ENCODE data around the gene SLC30A2. TPM values are rescaled to one million over a fixed set of nuclear protein-coding genes. Genes with fewer than 3 reads are reported as not detected.

SLC30A2 gene
- total RNA-seq, 2 experiments from 2014 or later = not detected

DNA sequence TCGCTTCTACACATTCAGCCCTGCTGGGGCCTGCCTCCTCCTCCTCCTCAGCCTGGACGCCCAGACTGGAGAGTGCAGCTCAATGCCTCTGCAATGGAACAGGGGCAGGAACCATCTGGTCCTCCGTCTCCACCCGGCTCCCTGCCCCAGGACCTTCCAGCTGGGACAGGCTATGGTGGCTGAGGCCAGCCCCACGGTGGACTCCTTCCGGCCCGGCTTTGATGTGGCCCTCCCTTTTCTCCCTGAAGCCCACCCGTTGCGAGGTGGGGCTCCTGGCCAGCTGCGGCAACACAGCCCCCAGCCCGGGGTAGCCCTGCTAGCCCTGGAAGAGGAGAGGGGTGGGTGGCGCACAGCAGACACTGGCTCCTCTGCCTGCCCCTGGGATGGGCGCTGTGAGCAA, 22.9 kb downstream of the SLC30A2 start:
- Mint-ChIP-seq H3K4me3 (no peak overlapping the region), H3K27me3 (peaks cover 10% of the 10 kb centered on the region), H3K27ac (no peak overlapping the region), H3K9me3 (no peaks in the 10 kb centered on the region), H3K4me1 (peaks cover 7% of the 10 kb centered on the region), H3K36me3 (ENCODE audit: low read depth) (no peaks in the 10 kb centered on the region)
- POLR2A ChIA-PET = no interaction called here
- no peak for DNase-seq
- CTCF ChIA-PET = no interaction called here

DNA sequence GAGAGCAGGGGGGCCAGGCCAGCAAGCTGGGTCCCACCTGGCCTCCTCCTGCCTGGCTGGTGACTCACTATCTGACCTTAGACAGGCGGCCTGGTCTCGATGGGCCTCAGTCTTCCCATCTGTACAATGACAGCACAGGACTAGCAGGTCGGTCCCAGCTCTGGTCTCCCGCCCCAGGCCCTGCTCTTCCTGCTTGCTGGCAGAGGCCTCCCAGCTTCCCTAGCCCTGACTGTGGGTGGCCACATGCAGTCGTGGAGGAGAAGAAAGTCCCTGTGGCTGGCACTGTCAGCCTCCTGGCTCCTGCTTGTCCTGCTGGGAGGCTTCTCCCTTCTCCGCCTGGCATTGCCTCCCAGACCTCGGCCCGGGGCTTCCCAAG, 23.5 kb downstream of the SLC30A2 start:
- Mint-ChIP-seq H3K36me3 (ENCODE audit: low read depth) (no peaks in the 10 kb centered on the region), H3K27ac (no peak overlapping the region), H3K9me3 (no peaks in the 10 kb centered on the region), H3K27me3 (peaks cover 10% of the 10 kb centered on the region), H3K4me3 (no peak overlapping the region), H3K4me1 (peaks cover 7% of the 10 kb centered on the region)
- DNase-seq = no peak
- ChIA-PET POLR2A (no interaction called here), CTCF (interaction anchor here (0.5 kb wide), 1 partner anchor 79 kb away, joined by 5 read pairs; no protein-coding TSS in a partner anchor)

GRCh38 chr1:26021647-26022403, 24.1 kb downstream of the SLC30A2 start, which contains the start of gene EXTL1:
TSS of gene EXTL1 (plus strand) at chr1:26021775. CDS start at chr1:26022647, 872 bp downstream.
- ChIA-PET CTCF (interaction anchor here (0.5 kb wide), 1 partner anchor 79 kb away, joined by 5 read pairs; no protein-coding TSS in a partner anchor), POLR2A (no interaction called here)
- no peaks in the 10 kb centered on the region for H3K9me3 Mint-ChIP-seq
- DNase-seq = no peak
- H3K36me3 Mint-ChIP-seq (ENCODE audit: low read depth) = no peaks in the 10 kb centered on the region
- H3K4me1 Mint-ChIP-seq = peaks cover 7% of the 10 kb centered on the region
- no peak within 1 kb of the TSS for H3K27ac Mint-ChIP-seq
- H3K27me3 Mint-ChIP-seq = peaks cover 10% of the 10 kb centered on the region
- no peak within 1 kb of the TSS for H3K4me3 Mint-ChIP-seq

- H3K9me3 Mint-ChIP-seq = no peaks in the 10 kb centered on the region
- ChIA-PET CTCF (no interaction called here), POLR2A (no interaction called here)
- peaks cover 7% of the 10 kb centered on the region for H3K4me1 Mint-ChIP-seq
- DNase-seq = no peak
- no peaks in the 10 kb centered on the region for H3K36me3 Mint-ChIP-seq (ENCODE audit: low read depth)
- H3K27ac Mint-ChIP-seq = no peak overlapping the region
- no peak overlapping the region for H3K4me3 Mint-ChIP-seq
- H3K27me3 Mint-ChIP-seq = peaks cover 10% of the 10 kb centered on the region
Observed at GRCh38 chr1:26020941-26021646, 24.8 kb downstream of the SLC30A2 start.

DNA sequence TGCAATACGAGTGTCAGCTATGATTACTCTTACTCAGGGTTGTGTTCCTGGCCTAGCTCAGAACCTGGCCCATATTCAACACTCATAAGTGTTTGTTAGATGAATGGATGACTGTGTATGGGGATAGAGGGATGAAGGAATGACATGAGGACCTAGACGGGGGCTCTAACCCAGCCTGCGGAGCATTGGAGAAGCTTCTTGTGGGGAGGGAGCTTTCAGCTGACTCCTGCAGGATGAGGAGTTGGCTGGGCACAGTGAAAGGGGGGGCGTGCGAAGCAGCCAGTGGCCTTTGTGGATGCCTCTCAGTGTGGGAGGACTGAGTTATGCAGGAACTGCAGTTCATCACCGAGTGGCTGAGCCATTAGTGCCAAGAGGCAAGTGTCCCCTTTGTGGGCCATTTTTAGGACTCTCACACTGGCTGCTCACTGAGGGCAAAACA, 25.6 kb downstream of the SLC30A2 start:
- ChIA-PET POLR2A (no interaction called here), CTCF (interaction anchor here (0.5 to 0.9 kb wide), 2 partner anchors 126 to 1593 kb away, joined by 3 read pairs; no protein-coding TSS in a partner anchor)
- Mint-ChIP-seq H3K27ac (no peak overlapping the region), H3K9me3 (no peaks in the 10 kb centered on the region), H3K4me3 (no peak overlapping the region), H3K4me1 (peaks cover 7% of the 10 kb centered on the region), H3K36me3 (ENCODE audit: low read depth) (no peaks in the 10 kb centered on the region), H3K27me3 (peaks cover 10% of the 10 kb centered on the region)
- DNase-seq = no peak

- H3K4me1 Mint-ChIP-seq = peaks cover 7% of the 10 kb centered on the region
- CTCF ChIA-PET = interaction anchor here (0.5 to 0.9 kb wide), 2 partner anchors 125 to 1593 kb away, joined by 3 read pairs; no protein-coding TSS in a partner anchor
Observed at GRCh38 chr1:26019641-26020315, 26.1 kb downstream of the SLC30A2 start.

GRCh38 chr1:26017606-26018005, 28.3 kb downstream of the SLC30A2 start:
- CTCF ChIA-PET = interaction anchor here (0.6 kb wide), 1 partner anchor 9 kb away, joined by 5 read pairs; no protein-coding TSS in a partner anchor
- no peak overlapping the region for H3K27ac Mint-ChIP-seq
- POLR2A ChIA-PET = no interaction called here
- H3K4me3 Mint-ChIP-seq = no peak overlapping the region
- no peaks in the 10 kb centered on the region for H3K36me3 Mint-ChIP-seq (ENCODE audit: low read depth)
- H3K4me1 Mint-ChIP-seq = peaks cover 7% of the 10 kb centered on the region
- peaks cover 10% of the 10 kb centered on the region for H3K27me3 Mint-ChIP-seq
- DNase-seq = no peak
- H3K9me3 Mint-ChIP-seq = no peaks in the 10 kb centered on the region

More at GRCh38 chr1:26019641-26020315, 26.1 kb downstream of the SLC30A2 start:
- Mint-ChIP-seq H3K36me3 (ENCODE audit: low read depth) (no peaks in the 10 kb centered on the region), H3K9me3 (no peaks in the 10 kb centered on the region), H3K4me3 (no peak overlapping the region), H3K27ac (no peak overlapping the region), H3K27me3 (peaks cover 10% of the 10 kb centered on the region)
- no peak for DNase-seq
- POLR2A ChIA-PET = no interaction called here

GRCh38 chr1:26016953-26017545, 28.9 kb downstream of the SLC30A2 start:
- Mint-ChIP-seq H3K27me3 (peaks cover 10% of the 10 kb centered on the region), H3K27ac (no peak overlapping the region), H3K4me1 (peaks cover 7% of the 10 kb centered on the region), H3K4me3 (no peak overlapping the region), H3K9me3 (no peaks in the 10 kb centered on the region), H3K36me3 (ENCODE audit: low read depth) (no peaks in the 10 kb centered on the region)
- ChIA-PET POLR2A (no interaction called here), CTCF (interaction anchor here (1.0 kb wide), 1 partner anchor 18 kb away, joined by 3 read pairs; no protein-coding TSS in a partner anchor)
- DNase-seq = no peak

DNA sequence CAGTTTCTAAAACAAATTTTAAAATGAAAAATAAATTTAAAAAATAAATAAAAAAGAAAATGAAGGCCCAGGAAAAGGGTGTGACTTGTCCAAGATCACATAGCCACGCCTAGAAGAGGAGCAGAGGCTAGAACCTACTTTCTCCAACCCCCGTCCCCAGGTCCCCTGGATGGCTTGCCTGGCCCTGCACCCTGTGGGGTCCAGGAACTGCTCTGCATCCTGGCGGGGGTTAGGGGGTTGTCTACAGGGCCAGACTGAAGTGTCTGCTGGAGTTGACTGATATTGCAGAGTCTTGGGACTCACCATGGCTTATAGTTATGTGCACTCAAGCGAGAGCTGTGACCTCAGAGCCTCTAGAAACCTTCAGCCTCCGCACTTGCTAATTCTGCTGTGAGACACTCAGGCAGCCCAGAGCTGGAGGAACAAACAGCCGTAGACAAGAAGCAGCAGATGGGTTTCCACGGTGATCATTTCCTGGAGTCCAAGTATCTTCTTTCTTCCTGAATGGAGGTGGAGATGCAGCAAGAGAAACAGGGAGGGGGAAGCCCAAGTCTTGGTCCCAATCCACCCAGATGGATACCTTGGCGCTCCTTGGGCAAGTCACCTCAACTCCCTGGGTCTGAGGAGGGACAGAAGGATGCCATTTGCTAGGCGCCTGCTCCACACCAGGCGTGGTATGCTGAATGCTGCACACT, 29.5 kb downstream of the SLC30A2 start:
- H3K9me3 Mint-ChIP-seq = no peaks in the 10 kb centered on the region
- H3K36me3 Mint-ChIP-seq (ENCODE audit: low read depth) = no peaks in the 10 kb centered on the region
- peaks cover 7% of the 10 kb centered on the region for H3K4me1 Mint-ChIP-seq
- ChIA-PET CTCF (interaction anchor here (1.0 kb wide), 1 partner anchor 19 kb away, joined by 3 read pairs; no protein-coding TSS in a partner anchor), POLR2A (no interaction called here)
- H3K4me3 Mint-ChIP-seq = no peak overlapping the region
- no peak for DNase-seq
- H3K27me3 Mint-ChIP-seq = peaks cover 7% of the 10 kb centered on the region
- no peak overlapping the region for H3K27ac Mint-ChIP-seq

GRCh38 chr1:26015358-26015757, 30.6 kb downstream of the SLC30A2 start:
- ChIA-PET CTCF (no interaction called here), POLR2A (no interaction called here)
- no peak for DNase-seq
- Mint-ChIP-seq H3K27me3 (peaks cover 6% of the 10 kb centered on the region), H3K4me3 (no peak overlapping the region), H3K9me3 (no peaks in the 10 kb centered on the region), H3K27ac (no peak overlapping the region), H3K4me1 (peaks cover 7% of the 10 kb centered on the region), H3K36me3 (ENCODE audit: low read depth) (no peaks in the 10 kb centered on the region)

GRCh38 chr1:26014179-26014578, 31.7 kb downstream of the SLC30A2 start:
- H3K27me3 Mint-ChIP-seq = peaks cover 4% of the 10 kb centered on the region
- no peaks in the 10 kb centered on the region for H3K4me1 Mint-ChIP-seq
- no peaks in the 10 kb centered on the region for H3K36me3 Mint-ChIP-seq (ENCODE audit: low read depth)
- H3K9me3 Mint-ChIP-seq = no peaks in the 10 kb centered on the region
- H3K4me3 Mint-ChIP-seq = no peak overlapping the region
- CTCF ChIA-PET = interaction anchor here (1.2 to 1.3 kb wide), 2 partner anchors 17 to 118 kb away, joined by 3 to 4 read pairs; partner anchors contain the start of gene PAFAH2
- POLR2A ChIA-PET = no interaction called here
- no peak overlapping the region for H3K27ac Mint-ChIP-seq
- no peak for DNase-seq

GRCh38 chr1:26012864-26013263, 33.1 kb downstream of the SLC30A2 start:
- H3K27me3 Mint-ChIP-seq = no peaks in the 10 kb centered on the region
- CTCF ChIA-PET = no interaction called here

More at GRCh38 chr1:26012864-26013263, 33.1 kb downstream of the SLC30A2 start:
- Mint-ChIP-seq H3K36me3 (ENCODE audit: low read depth) (no peaks in the 10 kb centered on the region), H3K4me3 (no peak overlapping the region), H3K4me1 (no peaks in the 10 kb centered on the region), H3K9me3 (no peaks in the 10 kb centered on the region), H3K27ac (no peak overlapping the region)
- no peak for DNase-seq
- POLR2A ChIA-PET = no interaction called here
